Neuronal stem cell (in vitro differentiated cells): ENCODE data around the gene PAPOLA.

Experiments used
- DNase-seq: peaks from one replicate; pipeline ENCODE4 v3.0.0-alpha.2; 2013; ENCODE audit warnings: low spot score
- H2AFZ ChIP-seq: one replicate; pipeline ENCODE4 v1.6.1; 2013; ENCODE audit warnings: mild to moderate bottlenecking, low read length, inconsistent platforms
- H2AK5ac ChIP-seq: 2 replicates; pipeline ENCODE4 v1.6.1; 2013; ENCODE audit warnings: low read depth, mild to moderate bottlenecking, inconsistent platforms, low read length, moderate library complexity, mixed read lengths
- H2BK120ac ChIP-seq: 2 replicates; pipeline ENCODE4 v1.6.1; 2013; ENCODE audit warnings: low read depth, mild to moderate bottlenecking, inconsistent platforms, low read length, moderate library complexity, mixed read lengths
- H2BK12ac ChIP-seq: one replicate; pipeline ENCODE4 v1.6.1; 2013; ENCODE audit warnings: low read length, inconsistent platforms
- H2BK15ac ChIP-seq: 2 replicates; pipeline ENCODE4 v1.6.1; 2013; ENCODE audit warnings: mild to moderate bottlenecking, low read length, inconsistent platforms, mixed read lengths
- H2BK5ac ChIP-seq: one replicate; pipeline ENCODE4 v1.6.1; 2013; ENCODE audit warnings: inconsistent platforms, mild to moderate bottlenecking, low read length, moderate library complexity
- H3K14ac ChIP-seq: one replicate; pipeline ENCODE4 v1.6.1; 2013; ENCODE audit warnings: low read length, inconsistent platforms
- H3K18ac ChIP-seq: 2 replicates; pipeline ENCODE4 v1.6.1; 2013; ENCODE audit warnings: low read length, inconsistent platforms
- H3K23ac ChIP-seq: 2 replicates; pipeline ENCODE4 v1.6.1; 2013; ENCODE audit warnings: low read depth, mild to moderate bottlenecking, mixed read lengths, low read length, inconsistent platforms; ENCODE audit not compliant: poor library complexity
- H3K27ac ChIP-seq: replicated peaks from 3 replicates; pipeline ENCODE4 v1.5.1; 2013; ENCODE audit warnings: low read length, inconsistent platforms
- H3K27me3 ChIP-seq, 3 experiments: 2 replicates each; pipeline ENCODE4 v1.6.1; 2013; ENCODE audit warnings: low read length in 3 of 3, mild to moderate bottlenecking in 2 of 3, inconsistent platforms in 1 of 3, low read depth in 1 of 3, mixed read lengths in 1 of 3, moderate library complexity in 1 of 3; ENCODE audit not compliant: control insufficient read depth in 3 of 3, insufficient read depth in 3 of 3
- H3K36me3 ChIP-seq, 2 donors: replicated peaks in 1 of 2; 2 replicates each; pipeline ENCODE4 v1.6.1; 2013; ENCODE audit warnings: low read length in 2 of 2; ENCODE audit not compliant: control insufficient read depth in 2 of 2, insufficient read depth in 2 of 2
- H3K4ac ChIP-seq: 2 replicates; pipeline ENCODE4 v1.6.1; 2013; ENCODE audit warnings: inconsistent platforms, mild to moderate bottlenecking, low read length, moderate library complexity
- H3K4me1 ChIP-seq, 2 donors: 1 replicate in 1 of 2; 2 replicates in 1 of 2; pipeline ENCODE4 v1.6.1; 2013; ENCODE audit warnings: low read length in 2 of 2, low read depth in 1 of 2; ENCODE audit not compliant: control insufficient read depth in 2 of 2, insufficient read depth in 1 of 2
- H3K4me2 ChIP-seq: one replicate; pipeline ENCODE4 v1.6.1; 2013; ENCODE audit warnings: mild to moderate bottlenecking, low read length, inconsistent platforms; ENCODE audit not compliant: insufficient read depth, poor library complexity, severe bottlenecking
- H3K4me3 ChIP-seq, 2 donors: 2 replicates each; pipeline ENCODE4 v1.5.1; 2013; ENCODE audit warnings: low read length in 2 of 2, mild to moderate bottlenecking in 2 of 2, inconsistent platforms in 1 of 2, moderate library complexity in 1 of 2
- H3K79me1 ChIP-seq: one replicate; pipeline ENCODE4 v1.6.1; 2013; ENCODE audit warnings: low read depth, mild to moderate bottlenecking, inconsistent platforms, low read length, moderate library complexity
- H3K9ac ChIP-seq: one replicate; pipeline ENCODE4 v1.6.1; 2013; ENCODE audit warnings: mild to moderate bottlenecking, low read depth, low read length, inconsistent platforms; ENCODE audit not compliant: poor library complexity
- H3K9me3 ChIP-seq, 2 donors: replicated peaks in 1 of 2; 2 replicates each; pipeline versions ENCODE3 to v1.6.1; 2013; ENCODE audit warnings: low read length in 2 of 2, mild to moderate bottlenecking in 2 of 2, inconsistent platforms in 1 of 2, low read depth in 1 of 2, mixed read lengths in 1 of 2, moderate library complexity in 1 of 2; ENCODE audit not compliant: control insufficient read depth in 2 of 2, insufficient read depth in 1 of 2
- H4K8ac ChIP-seq: one replicate; pipeline ENCODE4 v1.6.1; 2013; ENCODE audit warnings: low read depth, mild to moderate bottlenecking, inconsistent platforms, low read length, moderate library complexity
- H4K91ac ChIP-seq: one replicate; pipeline ENCODE4 v1.6.1; 2013; ENCODE audit warnings: low read length, low read depth, mild to moderate bottlenecking, inconsistent platforms; ENCODE audit not compliant: poor library complexity
- WGBS, 2 donors: extraction: QIAGEN DNeasy Blood & Tissue Kit; methylation state at CpG; one replicate each; pipeline ENCODE4 v1.1.7; 2013; ENCODE audit warnings: missing lambda C conversion rate in 2 of 2, mixed read lengths in 1 of 2; ENCODE audit not compliant: insufficient read length in 2 of 2, insufficient replicate concordance in 1 of 2; ENCODE audit errors: extremely low coverage in 2 of 2; 5-methylcytosine and 5-hydroxymethylcytosine counted together

The PAPOLA gene

DNA sequence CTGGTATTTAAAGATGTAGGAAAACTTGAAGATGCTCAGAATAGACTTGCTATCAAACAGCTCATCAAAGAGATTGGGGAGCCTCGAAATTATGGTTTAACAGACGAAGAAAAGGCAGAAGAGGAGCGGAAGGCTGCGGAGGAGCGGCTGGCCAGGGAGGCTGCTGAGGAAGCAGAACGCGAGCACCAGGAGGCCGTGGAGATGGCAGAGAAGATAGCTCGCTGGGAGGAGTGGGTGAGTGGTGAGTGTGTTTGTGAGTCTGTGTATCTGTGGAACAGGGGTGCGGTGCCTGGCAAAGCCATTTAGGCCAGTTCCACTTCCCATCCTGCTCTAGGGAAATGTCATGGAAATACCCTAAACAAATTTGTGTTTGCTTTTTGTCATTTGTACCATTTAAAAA lies 19.2 kb upstream of the PAPOLA start:
- Histone ChIP-seq H3K36me3 (no peaks in the 10 kb centered on the region), H4K8ac (no peak overlapping the region), H3K27ac (no peak overlapping the region), H3K18ac (no peak overlapping the region), H3K4me1 (peaks cover 0 to 1% of the 10 kb centered on the region in 2 donors), H2AFZ (no peak overlapping the region), H2BK12ac (no peak overlapping the region), H3K9ac (no peak overlapping the region), H4K91ac (no peak overlapping the region), H3K27me3 (no peaks in the 10 kb centered on the region), H3K4me2 (no peak overlapping the region), H3K14ac (no peak overlapping the region), H3K23ac (peak overlapping the region; percentile 92), H2AK5ac (no peak overlapping the region), H3K4me3 (no peak overlapping the region), H3K9me3 (no peaks in the 10 kb centered on the region), H3K4ac (no peak overlapping the region), H2BK120ac (no peak overlapping the region), H2BK15ac (no peak overlapping the region), H3K79me1 (no peaks in the 10 kb centered on the region), H2BK5ac (no peak overlapping the region)
- no peak for DNase-seq
- WGBS, 2 donors, result no CpG with 5 or more reads among the region's 10 CpGs

DNA sequence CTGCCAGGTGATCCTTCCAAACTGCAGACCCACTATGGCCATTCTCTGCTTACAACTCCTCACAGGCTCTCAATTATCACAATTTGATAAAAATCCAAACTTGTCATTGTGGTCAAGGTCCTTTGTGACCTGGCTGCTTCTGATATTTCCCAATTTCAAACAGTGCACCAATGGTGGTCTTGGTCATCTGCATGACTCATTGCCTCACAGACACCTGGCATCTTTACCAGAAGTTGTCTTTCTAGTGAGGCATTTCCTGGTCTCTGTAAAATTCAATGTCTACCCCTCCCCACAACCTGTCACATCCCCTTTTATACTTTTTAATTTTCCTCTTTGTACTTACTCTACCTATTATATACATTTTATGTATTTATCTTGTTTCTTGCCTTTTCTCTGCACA lies 17.8 kb upstream of the PAPOLA start:
- Histone ChIP-seq H3K14ac (no peak overlapping the region), H4K8ac (no peak overlapping the region), H2BK15ac (no peak overlapping the region), H3K27ac (no peak overlapping the region), H3K4ac (no peak overlapping the region), H3K9ac (no peak overlapping the region), H3K18ac (no peak overlapping the region), H3K79me1 (no peaks in the 10 kb centered on the region), H2BK12ac (no peak overlapping the region), H3K9me3 (no peaks in the 10 kb centered on the region), H2BK120ac (no peak overlapping the region), H3K23ac (no peak overlapping the region), H2AFZ (no peak overlapping the region), H3K4me2 (no peak overlapping the region), H2AK5ac (no peak overlapping the region), H3K4me1 (peaks cover 0 to 1% of the 10 kb centered on the region in 2 donors), H3K36me3 (no peaks in the 10 kb centered on the region), H3K4me3 (no peak overlapping the region), H4K91ac (no peak overlapping the region), H2BK5ac (no peak overlapping the region), H3K27me3 (no peaks in the 10 kb centered on the region)
- no peak for DNase-seq

DNA sequence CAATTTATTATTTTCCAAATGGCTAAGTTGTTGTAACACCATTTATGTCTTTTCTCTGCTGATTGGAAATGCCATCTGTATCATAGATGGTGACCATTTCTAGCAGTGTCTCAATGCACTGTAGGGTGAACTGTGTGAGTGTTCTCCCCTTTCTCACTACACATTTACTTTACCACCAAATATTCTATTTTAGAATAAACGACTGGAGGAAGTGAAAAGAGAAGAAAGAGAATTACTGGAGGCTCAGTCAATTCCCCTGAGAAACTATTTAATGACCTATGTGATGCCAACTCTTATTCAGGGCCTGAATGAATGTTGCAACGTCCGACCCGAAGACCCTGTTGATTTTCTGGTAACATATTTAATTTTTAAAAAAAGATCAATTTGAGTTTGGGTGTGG lies 15.5 kb upstream of the PAPOLA start:
- no peak overlapping the region for H3K14ac ChIP-seq
- no peak overlapping the region for H4K91ac ChIP-seq
- H3K79me1 ChIP-seq, result no peaks in the 10 kb centered on the region
- no peaks in the 10 kb centered on the region for H3K27me3 ChIP-seq
- H2BK120ac ChIP-seq, result no peak overlapping the region
- H3K36me3 ChIP-seq, result no peaks in the 10 kb centered on the region
- H2AFZ ChIP-seq, result no peak overlapping the region
- no peak overlapping the region for H2BK15ac ChIP-seq
- no CpG with 5 or more reads among the region's 4 CpGs for WGBS, 2 donors
- H3K4me2 ChIP-seq, result no peak overlapping the region
- H3K4me1 ChIP-seq, result no peaks in the 10 kb centered on the region
- H3K9me3 ChIP-seq, result no peaks in the 10 kb centered on the region
- H2BK12ac ChIP-seq, result no peak overlapping the region
- H3K18ac ChIP-seq, result no peak overlapping the region
- H3K23ac ChIP-seq, result no peak overlapping the region
- no peak overlapping the region for H3K4me3 ChIP-seq
- no peak overlapping the region for H3K4ac ChIP-seq
- no peak overlapping the region for H3K27ac ChIP-seq
- H2BK5ac ChIP-seq, result no peak overlapping the region
- H4K8ac ChIP-seq, result no peak overlapping the region
- no peak for DNase-seq
- H3K9ac ChIP-seq, result no peak overlapping the region
- no peak overlapping the region for H2AK5ac ChIP-seq

DNA sequence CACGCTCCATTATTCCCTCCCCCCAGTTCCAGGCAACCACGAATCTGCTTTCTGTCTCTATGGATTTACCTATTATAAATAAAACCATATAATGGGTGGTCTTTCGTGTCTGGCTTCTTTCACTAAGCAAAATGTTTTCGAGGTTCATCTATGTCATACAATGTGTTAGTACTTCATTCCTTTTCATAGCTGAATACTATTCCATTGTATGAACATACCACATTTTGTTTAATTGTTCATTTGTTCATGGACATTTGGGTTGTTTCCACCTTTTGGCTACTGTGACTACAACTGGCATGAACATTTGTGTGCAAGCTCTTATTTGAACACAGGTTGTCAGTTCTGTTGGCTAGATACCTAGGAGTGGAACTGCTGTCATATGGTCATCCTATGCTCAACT lies 12.9 kb upstream of the PAPOLA start:
- H2BK5ac ChIP-seq, result no peak overlapping the region
- no peak overlapping the region for H2BK12ac ChIP-seq
- no peaks in the 10 kb centered on the region for H3K27me3 ChIP-seq
- no peak overlapping the region for H2AK5ac ChIP-seq
- H3K9me3 ChIP-seq, result no peaks in the 10 kb centered on the region
- no peak overlapping the region for H4K8ac ChIP-seq
- no peak overlapping the region for H2AFZ ChIP-seq
- no peak overlapping the region for H3K23ac ChIP-seq
- H3K79me1 ChIP-seq, result no peaks in the 10 kb centered on the region
- no peaks in the 10 kb centered on the region for H3K36me3 ChIP-seq
- DNase-seq, result no peak
- H3K18ac ChIP-seq, result no peak overlapping the region
- no peak overlapping the region for H3K4me3 ChIP-seq
- H3K4me2 ChIP-seq, result no peak overlapping the region
- no peak overlapping the region for H3K9ac ChIP-seq
- H4K91ac ChIP-seq, result no peak overlapping the region
- H2BK15ac ChIP-seq, result no peak overlapping the region
- no peak overlapping the region for H2BK120ac ChIP-seq
- no CpG with 5 or more reads among the region's 4 CpGs for WGBS, 2 donors
- no peak overlapping the region for H3K4ac ChIP-seq
- no peak overlapping the region for H3K14ac ChIP-seq
- no peaks in the 10 kb centered on the region for H3K4me1 ChIP-seq
- no peak overlapping the region for H3K27ac ChIP-seq
